Right ventricle myocardium inferior (tissue), 1 donor: ENCODE data around the gene GNAI2. TPM values are rescaled to one million over a fixed set of nuclear protein-coding genes. Genes with fewer than 3 reads are reported as not detected.
"Not testable (repeated sequence)": the region's sequence is repeated elsewhere in the genome, so short reads cannot be mapped to it uniquely, and the experiment has no call there.

Source experiments
- ATAC-seq: fragments of 200-7000 bp; cut with Tn5 transposase; one replicate; pipeline ENCODE4 v1.9.1; 2020; ENCODE audit warnings: mild to moderate bottlenecking, moderate library complexity
- DNase-seq: peaks from one replicate; pipeline ENCODE4 v3.0.0; 2021; ENCODE audit errors: missing footprints
- intact Hi-C: fragments of 100-400 bp; cut with DNase I; formaldehyde crosslinking; loops from one replicate; pipeline ENCODE4 v1.11.0; 2022
- total RNA-seq: library from RNA; stranded (reverse); fragmentation: NEBNext Ultra II Directional; extraction: Animal tissue kit (Norgen Biotek cat#: 25700); gene quantifications from one replicate; pipeline ENCODE4 v1.2.1, GENCODE V29; 2021
- donor health status: DM: no; HTN: yes; CAD: no; lungs with severe emphysema.

Gene GNAI2
- total RNA-seq, 1 donor from 2014 or later, result 153 TPM

DNA sequence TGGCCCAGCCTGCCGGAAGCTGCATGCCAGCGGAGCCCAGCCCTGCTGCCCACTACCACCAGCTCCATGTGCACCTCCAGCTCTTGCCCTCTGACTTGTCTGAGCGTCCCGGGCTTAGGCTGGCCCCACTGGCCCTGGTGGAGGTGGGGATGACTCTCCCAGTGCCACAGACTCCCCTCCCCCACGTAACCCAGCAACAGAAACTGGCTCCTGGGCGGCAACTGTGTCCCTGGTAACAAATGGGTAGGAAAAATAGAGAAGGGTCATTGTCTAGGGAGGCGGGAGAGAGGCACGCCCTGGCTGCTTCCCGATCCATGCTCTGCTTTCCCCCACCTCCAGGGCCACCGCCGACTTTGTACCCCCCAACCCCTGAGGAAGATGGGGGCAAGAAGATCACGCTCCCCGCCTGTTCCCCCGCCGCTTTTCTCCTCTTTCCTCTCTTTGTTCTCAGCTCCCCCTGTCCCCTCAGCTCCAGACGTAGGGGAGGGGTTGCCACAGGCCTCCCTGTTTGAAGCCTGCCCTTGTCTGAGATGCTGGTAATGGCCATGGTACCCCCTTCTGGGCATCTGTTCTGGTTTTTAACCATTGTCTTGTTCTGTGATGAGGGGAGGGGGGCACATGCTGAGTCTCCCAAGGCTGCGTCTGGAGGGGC lies 22.2 kb downstream of the GNAI2 start:
- DNase-seq (no peak), ATAC-seq (no peak)
- intact Hi-C loops, result no loop called here

DNA sequence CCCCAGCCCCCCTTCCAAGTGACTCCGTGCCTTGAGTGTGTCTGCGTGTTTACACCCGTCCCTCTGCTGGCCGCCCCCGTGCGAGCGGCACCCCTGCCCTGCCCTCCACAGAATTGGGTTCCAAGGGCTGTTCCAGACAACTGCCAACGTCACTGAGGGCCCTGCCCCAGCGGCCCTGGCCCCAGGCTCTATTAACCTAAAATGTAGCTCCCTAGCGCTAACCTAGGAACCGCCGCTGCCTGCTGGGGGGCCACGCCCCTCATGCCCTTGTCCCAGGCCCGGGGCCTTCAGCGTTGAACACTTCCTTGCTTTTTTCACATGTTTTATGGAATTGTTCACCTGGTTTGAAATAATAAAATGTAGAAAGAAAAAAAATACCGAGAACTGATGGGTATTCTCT lies 23.0 kb downstream of the GNAI2 start:
- no peak for DNase-seq
- intact Hi-C loops, result no loop called here
- ATAC-seq, result no peak

DNA sequence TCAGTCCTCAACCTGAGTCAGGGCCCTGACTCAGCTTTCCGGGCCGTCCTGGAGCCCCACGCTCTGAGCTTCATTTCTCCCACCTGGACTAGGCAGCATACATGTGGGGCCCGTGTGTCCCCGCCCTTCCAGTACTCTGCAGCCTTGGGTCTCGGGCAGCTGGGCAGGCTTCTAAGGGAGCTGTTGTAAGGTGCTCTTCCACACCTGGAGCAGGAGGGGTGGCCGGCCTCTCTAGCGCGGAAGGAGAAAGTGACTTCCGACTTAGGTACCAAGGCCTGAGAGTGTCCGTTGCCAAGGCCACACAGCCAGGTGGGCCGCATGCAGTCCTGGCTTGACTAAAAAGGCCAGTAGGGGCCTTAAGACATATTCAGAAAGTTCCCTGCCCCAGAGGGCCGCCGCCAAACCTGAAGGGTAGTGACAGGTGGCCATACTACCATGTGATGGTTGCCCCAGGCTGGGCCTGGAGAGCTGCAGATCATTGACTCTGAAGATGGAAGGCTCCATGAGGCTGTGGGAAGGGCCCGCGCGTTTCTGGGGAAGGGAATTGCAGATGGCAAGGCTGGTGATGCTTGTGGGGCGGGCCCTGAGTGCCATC lies 23.5 kb downstream of the GNAI2 start:
- no peak for DNase-seq
- intact Hi-C loops, result loop anchor here (1.0 kb wide), 1 partner anchor 65 kb away; no protein-coding TSS in a partner anchor
- ATAC-seq, result no peak

DNA sequence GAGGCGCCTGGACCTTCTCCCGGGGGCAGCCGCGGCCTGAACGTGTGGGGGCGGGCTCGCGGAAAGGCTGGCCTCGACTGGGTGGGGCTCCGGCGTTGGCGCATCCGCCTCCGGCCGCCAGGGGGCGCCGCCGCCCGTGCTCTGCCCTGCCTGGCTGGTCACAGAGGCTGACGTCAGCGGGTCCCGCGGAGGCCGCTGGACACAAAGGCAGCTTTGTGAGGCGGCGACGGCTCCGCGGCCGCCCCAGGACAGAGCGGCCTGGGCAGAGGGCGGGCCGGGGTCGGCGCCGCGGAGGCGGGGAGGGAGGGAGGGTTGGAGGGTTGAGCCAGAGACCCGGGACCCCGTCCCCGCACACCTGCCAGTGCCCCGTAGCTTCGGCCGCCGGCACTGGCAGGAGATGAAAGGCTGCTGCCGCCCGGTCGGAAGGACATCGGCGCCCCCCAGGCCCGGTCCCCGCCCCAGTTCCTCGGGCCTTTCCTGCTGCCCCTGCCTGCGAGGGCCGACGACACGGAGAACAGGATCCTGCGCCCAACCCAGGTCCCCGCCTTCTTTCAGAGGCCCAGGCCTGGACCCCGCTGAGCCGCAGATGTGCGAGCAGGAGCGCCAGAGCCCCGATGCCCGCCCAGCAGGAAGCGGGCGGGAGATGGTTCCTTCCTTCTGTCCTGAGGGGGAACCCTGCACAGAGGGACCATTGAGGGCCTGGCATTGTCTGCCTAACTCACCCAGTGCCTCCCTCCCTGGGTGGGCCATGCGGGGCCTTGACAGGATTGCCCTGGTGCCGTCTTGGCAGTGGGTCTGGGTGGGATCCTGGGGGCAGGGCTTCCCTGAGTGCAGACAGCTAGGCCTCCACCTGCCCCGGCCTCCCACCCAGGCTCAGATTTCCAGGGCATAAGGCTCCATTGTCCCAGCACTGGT lies 24.3 kb downstream of the GNAI2 start:
- peak; percentile 86 for ATAC-seq
- intact Hi-C loops, result loop anchor here (1.0 kb wide), 1 partner anchor 64 kb away; no protein-coding TSS in a partner anchor
- peak; percentile 97 for DNase-seq

DNA sequence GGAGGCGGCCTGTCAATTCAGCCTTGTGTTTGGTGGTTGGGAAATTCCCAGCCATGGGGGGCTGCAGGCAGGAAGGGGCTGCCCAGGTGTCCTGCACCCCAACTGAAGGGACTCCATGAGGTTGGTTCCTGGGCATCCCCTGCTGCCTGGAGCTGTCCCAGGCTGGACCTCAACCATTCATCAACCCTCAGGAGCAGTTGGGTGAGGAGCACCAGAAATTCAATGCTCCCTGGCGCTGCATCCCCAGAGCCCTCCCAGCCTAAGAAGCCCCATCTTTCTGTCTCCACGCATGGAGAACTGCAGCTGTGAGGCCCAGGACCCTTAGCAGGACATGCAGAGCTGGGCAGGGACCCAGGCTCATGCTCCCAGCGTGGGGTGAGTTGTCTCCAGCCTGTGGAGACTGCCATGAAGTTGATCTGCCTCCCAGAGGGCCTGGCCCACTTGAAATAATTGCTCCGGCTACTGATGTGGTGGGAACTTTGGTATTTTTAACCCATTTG lies 25.0 kb downstream of the GNAI2 start:
- no peak for DNase-seq
- intact Hi-C loops, result loop anchor here (1.0 kb wide), 1 partner anchor 63 kb away; no protein-coding TSS in a partner anchor
- no peak for ATAC-seq

DNA sequence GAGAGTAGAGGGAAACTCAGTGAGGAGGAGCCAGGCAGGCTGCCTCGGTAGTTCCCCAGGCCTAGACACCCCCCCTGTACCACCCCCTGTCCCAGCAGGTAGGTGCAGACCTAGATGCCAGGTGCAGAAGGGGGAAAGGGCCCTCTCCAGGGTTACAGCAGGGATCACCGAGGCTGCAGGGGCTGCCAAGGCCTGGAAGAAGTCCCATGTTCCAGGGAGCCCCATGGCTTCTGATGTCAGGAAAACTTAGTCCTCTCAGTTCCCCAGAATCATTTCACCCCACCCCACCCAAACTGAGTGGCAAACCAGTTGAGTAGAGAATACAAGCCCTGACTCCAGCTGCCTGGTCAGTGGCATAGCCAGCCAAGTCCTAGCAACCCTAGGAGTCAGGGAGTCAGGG lies 25.5 kb downstream of the GNAI2 start:
- intact Hi-C loops, result no loop called here
- ATAC-seq (no peak), DNase-seq (no peak)

DNA sequence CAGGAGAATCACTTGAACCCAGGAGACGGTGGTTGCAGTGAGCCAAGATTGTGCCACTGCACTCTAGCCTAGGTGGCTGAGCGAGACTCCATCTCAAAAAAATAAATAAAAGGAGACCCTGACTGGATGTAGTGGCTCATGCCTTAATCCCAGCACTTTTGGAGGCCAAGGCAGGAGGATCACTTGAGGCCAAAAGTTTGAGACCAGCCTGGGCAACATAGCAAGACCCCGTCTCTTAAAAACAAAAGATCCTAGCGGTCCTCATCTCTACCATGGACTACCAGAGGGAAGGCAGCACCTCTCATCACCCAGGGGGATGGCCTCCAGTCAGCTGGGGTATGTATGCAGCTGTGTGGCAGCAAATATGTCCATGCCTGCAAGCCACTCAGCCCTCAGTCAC lies 26.2 kb downstream of the GNAI2 start:
- intact Hi-C loops, DNase-seq, ATAC-seq: not testable (repeated sequence)

DNA sequence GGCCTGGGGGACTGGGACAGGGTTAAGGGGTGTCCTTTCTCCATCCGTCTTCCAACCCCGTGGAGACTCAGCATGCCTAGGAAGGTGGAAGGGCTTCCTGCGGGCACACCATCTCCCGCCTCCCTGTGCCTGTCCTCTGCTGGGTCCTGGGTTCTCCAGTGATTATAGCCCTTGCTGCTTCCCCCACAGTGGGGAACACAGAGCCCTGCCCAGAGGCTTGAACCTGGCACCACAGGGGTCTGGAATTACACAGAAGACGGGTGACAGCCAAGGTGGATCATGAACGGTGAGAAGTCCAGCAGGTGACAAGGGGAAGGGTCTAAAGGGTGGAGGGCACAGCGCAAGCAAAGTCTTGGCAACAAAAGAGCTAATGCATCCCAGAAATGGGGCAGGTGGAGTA lies 26.8 kb downstream of the GNAI2 start:
- DNase-seq, result no peak
- ATAC-seq, result no peak
- intact Hi-C loops, result no loop called here

DNA sequence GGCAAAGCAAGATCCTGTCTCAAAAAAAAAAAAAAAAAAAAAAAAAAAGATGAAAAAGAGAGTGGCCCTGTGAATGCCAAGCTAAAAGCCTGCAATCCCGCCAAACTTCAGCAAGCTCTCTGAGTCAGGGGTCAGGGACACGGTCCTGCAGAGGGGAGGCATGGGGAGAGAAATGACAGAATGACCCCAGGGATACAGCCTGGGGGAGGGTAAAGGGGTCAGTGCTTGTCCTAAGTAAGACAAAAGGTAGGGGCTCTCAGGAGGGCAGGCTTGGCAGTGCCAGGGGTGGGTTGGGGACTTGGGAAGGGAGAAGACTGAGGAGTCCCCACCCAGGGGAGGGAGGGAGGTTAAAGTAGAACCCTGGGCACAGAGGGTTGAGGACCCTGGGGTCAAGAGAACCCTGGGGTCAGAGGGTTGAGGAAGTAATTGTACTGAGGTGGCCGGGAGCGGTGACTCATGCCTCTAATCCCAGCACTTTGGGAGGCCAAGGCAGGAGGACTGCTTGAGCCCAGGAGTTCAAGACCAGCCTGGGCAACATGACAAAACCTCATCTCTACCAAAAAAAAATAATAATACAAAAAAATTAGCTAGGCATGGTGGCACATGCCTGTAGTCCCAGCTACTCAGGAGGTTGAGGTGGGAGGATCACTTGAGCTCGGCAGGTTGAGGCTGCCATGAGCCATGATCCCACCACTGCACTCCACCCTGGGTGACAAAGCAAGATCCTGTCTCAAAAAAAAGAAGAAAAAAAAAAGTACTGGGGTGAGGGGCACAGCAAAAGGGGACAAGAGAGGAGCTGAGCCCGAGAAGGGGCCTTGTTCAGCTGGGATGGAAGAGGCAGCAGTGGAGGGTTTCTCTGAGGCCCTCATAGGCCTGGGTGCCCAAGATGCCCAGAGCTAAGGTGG lies 27.7 kb downstream of the GNAI2 start:
- ATAC-seq (no peak), DNase-seq (no peak)
- intact Hi-C loops, result no loop called here

DNA sequence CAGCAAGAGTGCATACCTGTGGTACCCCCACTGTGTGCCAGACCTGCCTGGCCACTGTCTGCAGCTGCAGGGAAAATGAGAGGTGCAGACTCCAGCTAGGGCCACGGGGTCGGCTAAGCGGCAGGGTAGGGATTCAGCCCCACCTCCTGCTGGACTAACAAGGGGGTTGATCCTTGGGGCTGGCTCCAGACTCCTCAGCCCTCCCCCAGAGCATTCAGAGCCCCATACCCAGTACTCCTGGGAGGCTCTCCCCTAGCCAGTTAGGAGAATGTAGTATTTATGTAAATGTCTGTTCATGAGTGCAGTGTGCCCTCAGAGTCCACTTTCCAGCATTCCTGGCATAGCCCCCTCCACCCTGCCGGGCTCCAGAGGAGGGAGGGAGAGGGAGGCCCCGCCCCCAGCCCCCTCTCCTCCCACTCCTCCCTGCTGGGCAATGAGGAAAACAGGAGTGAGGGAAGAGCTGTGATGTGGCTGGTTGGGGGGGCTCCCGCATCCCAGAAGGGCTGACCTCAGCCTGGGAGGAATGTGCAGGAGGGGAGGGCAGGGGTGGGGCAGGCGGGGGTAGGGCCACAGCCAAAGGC lies 28.5 kb downstream of the GNAI2 start:
- ATAC-seq, result peak; percentile 54
- intact Hi-C loops, result no loop called here
- peak; percentile 77 for DNase-seq

DNA sequence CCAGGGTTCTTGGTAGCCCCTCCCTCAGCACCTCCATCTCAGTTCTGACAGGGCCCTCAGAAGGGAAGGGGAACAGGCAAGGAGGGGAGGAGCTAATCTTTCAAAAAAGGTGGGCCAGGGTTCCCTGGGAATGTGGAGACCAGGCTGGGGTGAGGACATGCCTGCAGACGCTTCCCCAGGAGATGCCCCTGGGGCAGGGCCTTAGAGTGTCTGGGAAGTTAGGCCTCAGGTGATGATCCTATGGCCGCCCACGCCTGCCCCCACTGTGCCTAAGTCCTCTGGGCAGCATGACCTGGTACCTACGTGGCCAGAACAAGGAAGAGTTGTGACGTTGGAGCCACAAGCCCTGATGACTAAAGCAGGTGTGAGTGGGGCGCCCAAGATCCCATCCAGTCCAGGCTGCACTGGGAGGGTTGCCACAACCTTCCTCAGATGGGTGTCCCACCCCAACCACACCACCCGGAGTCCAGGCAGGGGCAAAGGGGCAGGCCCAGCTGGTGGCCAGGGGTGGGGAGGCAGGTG lies 29.0 kb downstream of the GNAI2 start:
- intact Hi-C loops, result no loop called here
- ATAC-seq (no peak), DNase-seq (no peak)

DNA sequence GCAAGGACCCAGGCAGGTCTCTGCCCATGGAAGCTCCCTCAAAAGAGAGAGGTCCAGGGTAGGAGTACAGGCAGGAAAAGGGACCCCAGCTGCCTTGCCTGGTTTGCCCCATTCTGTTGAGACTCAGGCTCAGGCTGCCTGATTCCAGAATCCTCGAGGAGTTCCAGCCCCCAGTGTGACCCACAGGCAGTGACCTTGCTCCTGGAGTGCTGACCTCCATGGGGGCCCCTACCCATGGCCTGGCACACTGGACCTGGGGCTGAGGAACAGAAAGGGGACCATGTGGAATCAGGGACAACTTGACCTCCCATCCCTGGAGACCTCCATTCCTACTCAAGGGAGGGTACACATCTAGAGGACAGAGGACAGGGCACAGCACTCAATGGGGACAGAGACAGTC lies 29.6 kb downstream of the GNAI2 start:
- DNase-seq, result no peak
- intact Hi-C loops, result no loop called here
- no peak for ATAC-seq

DNA sequence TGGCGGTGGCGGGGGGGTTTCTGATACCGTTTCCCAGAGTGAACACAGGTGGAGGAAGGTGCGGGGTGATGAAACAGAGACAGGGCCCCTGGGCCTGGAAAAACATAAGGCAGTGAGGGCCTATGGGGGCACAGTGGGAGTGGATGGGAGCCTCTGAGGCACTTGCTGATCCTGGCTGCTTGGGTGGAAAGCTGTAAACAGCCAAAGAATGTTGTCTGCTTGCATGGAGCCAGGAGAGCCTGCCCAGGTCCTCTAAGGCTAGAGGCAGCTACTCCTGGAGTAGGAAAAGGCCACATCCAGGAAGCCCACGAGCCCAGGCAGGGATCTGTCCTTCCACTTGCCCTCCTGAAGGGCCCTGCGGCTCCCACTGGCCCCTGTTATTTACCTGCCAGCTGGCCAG lies 30.0 kb downstream of the GNAI2 start:
- DNase-seq, result no peak
- intact Hi-C loops, result no loop called here

DNA sequence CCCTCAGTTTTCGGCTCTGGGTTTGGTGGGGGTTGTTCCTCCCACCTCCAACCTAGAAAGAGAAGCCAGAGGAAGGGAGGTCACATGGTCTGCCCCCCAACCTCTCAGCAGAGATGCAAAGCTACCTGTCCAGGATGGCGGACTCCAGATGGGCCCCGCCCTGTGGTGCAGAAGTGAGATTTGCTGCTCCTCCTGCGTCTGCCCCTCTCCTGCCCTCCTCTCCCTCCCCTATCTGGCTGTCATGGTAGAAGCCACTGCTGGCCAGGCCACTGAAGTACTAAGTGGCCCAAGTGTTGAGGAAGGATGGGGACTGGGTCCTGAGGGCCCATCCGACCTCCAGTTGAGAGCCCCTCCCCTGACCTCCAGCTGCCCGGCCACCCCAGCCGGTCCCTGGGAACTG lies 30.8 kb downstream of the GNAI2 start:
- DNase-seq (no peak), ATAC-seq (no peak)
- intact Hi-C loops, result no loop called here

More for the DNA sequence above, 30.0 kb downstream of the GNAI2 start:
- no peak for ATAC-seq

DNA sequence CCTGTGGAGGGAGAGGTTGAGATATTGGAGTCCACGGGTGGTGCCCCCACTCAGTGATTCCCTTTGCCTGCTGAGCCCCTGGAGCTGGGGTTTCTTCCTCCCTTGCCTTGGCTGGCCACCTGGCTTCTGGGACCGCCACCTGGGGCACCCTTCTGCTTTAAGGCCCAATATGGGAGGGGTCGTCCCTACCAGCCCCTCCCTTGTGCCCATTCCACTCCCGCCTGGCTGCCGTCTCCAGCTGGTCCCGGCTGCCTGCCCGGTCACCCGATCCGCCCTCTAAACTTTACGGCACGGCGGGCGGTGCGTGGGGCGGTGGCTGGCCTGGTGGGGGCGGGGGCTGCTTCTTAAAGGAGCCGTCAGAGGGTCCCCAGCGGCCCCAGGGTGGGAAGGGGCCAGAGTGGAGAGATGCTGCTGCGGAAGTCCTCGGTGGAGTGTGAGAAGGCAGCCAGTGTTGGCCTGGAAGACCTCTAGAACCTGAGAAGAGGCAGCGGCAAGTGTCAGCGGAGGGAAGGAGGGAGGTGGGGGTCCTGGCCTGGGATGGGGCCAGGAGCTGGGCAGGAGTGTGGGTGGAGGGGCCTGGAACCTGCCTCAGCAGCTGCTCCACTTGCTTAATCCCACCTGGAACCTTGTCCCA lies 31.4 kb downstream of the GNAI2 start:
- ATAC-seq (peak; percentile 60), DNase-seq (peak; percentile 89)
- intact Hi-C loops, result no loop called here

DNA sequence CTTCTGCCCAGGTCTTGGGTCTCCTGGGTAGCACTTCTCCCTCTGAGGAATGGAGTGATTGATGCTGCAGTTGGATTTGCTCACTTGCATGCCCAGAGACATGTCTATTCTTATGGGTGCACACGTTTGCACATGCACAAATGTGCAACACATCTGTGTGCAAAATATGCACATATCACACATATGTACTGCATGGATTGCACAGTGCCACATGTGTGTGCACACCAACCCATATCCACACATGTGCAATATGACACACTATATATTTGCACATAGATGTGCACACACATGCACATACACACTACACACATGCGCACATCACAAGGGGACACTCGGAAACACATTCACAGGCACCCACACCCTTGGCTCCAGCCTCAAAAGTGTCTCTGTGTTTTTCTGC lies 32.3 kb downstream of the GNAI2 start:
- ATAC-seq, result no peak
- no peak for DNase-seq
- intact Hi-C loops, result no loop called here

DNA sequence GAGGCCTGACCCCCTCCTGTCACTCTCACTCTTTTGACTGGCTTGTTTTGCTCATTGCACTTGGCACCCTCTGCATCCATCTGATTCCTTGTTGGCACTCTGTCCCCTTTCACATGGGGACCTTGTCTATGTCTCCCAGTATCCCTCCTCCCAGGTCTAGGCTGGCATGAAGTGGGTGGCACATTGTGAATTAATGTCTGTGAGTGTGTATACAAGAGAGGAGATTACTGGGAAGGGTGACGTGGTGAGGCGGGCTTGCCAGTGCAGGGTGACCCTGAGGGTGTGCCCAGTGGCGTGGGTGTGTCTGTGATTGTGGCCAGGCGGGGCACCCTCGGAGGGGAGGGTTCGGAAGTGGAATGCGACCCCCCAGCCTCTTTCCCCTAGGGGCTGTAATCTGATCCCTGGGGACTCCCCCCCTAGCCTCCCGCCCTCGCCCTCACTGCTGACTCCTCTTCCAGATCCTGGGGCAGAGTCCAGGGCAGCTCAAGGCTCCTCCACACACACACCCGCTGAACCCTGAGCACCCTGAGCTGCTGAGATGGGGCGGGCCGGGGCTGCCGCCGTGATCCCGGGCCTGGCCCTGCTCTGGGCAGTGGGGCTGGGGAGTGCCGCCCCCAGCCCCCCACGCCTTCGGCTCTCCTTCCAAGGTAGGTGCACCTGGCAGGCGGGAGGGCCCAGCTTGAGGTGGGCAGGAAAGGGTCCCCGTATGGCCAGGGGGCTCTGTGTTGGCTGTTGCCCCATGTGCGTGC lies 32.9 kb downstream of the GNAI2 start, which contains the start of gene SEMA3B:
TSS of gene SEMA3B (plus strand) at position 445 of the 749 bp plus-strand sequence. CDS start at position 539, 94 bp downstream.
- intact Hi-C loops, result no loop called here
- ATAC-seq (peak; percentile 13), DNase-seq (no peak)
